K562 (cell line): ENCODE measurements around the gene VDAC1. TPM values are rescaled to one million over a fixed set of nuclear protein-coding genes. Genes with fewer than 3 reads are reported as not detected.
A peak's percentile ranks its signal among the peaks of the same experiment; 100 is the strongest.

Experiments used
- CBFA2T3 ChIP-seq: fragments of 450-650 bp; IDR thresholded peaks from 2 replicates; pipeline ENCODE4 v1.6.1; 2017
- EP300 ChIP-seq: IDR thresholded peaks from 2 replicates; pipeline ENCODE4 v1.6.1; 2012; ENCODE audit warnings: low read length, improper control_type of control experiment
- FUS ChIP-seq: fragments of 200-400 bp; formaldehyde crosslinking; optimal IDR thresholded peaks from 2 replicates; pipeline ENCODE3; 2017; ENCODE audit warnings: low read depth, low read length
- HBP1 ChIP-seq: fragments of 450-650 bp; formaldehyde crosslinking; IDR thresholded peaks from 2 replicates; pipeline ENCODE4 v1.4.0; 2022; ENCODE audit warnings: missing genetic modification characterization
- HDAC6 ChIP-seq: IDR thresholded peaks from 2 replicates; pipeline ENCODE4 v1.6.1; 2012; ENCODE audit warnings: low read depth, mild to moderate bottlenecking, control low read depth, inconsistent platforms, low read length, moderate library complexity
- HNRNPK ChIP-seq: fragments of 200-400 bp; formaldehyde crosslinking; IDR thresholded peaks from one replicate; pipeline ENCODE4 v1.6.1; 2018; ENCODE audit warnings: mild to moderate bottlenecking, low read depth, low read length; ENCODE audit not compliant: poor library complexity, severe bottlenecking
- NCOA1 ChIP-seq: fragments of 450-650 bp; IDR thresholded peaks from 2 replicates; pipeline ENCODE4 v1.6.1; 2016; ENCODE audit warnings: low read depth
- NFXL1 ChIP-seq: fragments of 450-650 bp; formaldehyde crosslinking; IDR thresholded peaks from 2 replicates; pipeline ENCODE4 v1.4.0; 2021; ENCODE audit warnings: mild to moderate bottlenecking
- NR2C2 ChIP-seq, 2 experiments: fragments of 200-800 bp in 1 of 2; sonication (Bioruptor generic) in 1 of 2; sonication (generic) in 1 of 2; formaldehyde crosslinking in 1 of 2; IDR thresholded peaks; 2 replicates each; pipeline versions ENCODE4 v1.6.1 to v1.8.0; 2016 to 2022; ENCODE audit warnings: mild to moderate bottlenecking in 1 of 2, missing compliant biosample characterization in 1 of 2, missing genetic modification characterization in 1 of 2, missing genetic modification reagents in 1 of 2
- PPARD ChIP-seq: fragments of 250-450 bp; sonication (Bioruptor Pico); IDR thresholded peaks from 2 replicates; pipeline ENCODE4 v1.8.0; 2022; ENCODE audit warnings: inconsistent platforms, mild to moderate bottlenecking, moderate library complexity
- RBM14 ChIP-seq: fragments of 200-400 bp; formaldehyde crosslinking; IDR thresholded peaks from 2 replicates; pipeline ENCODE4 v1.6.1; 2018; ENCODE audit warnings: low read depth, mild to moderate bottlenecking, low read length, moderate library complexity, borderline replicate concordance; ENCODE audit not compliant: insufficient read depth
- RBM15 ChIP-seq: fragments of 200-400 bp; formaldehyde crosslinking; IDR thresholded peaks from 2 replicates; pipeline ENCODE4 v1.6.1; 2018; ENCODE audit warnings: mild to moderate bottlenecking, low read length, moderate library complexity; ENCODE audit not compliant: insufficient read depth
- RBM39 ChIP-seq: fragments of 200-400 bp; formaldehyde crosslinking; optimal IDR thresholded peaks from 2 replicates; pipeline ENCODE3; 2018; ENCODE audit warnings: low read depth, low read length
- TEAD1 ChIP-seq, 2 experiments: fragments of 450-650 bp in 1 of 2; sonication (generic) in 1 of 2; formaldehyde crosslinking; IDR thresholded peaks; 2 replicates each; pipeline versions ENCODE4 v1.4.0 to v1.8.0; 2020 to 2022; ENCODE audit warnings: mild to moderate bottlenecking in 2 of 2, missing genetic modification reagents in 1 of 2
- ZNF212 ChIP-seq: fragments of 450-650 bp; formaldehyde crosslinking; IDR thresholded peaks from 2 replicates; pipeline ENCODE4 v1.4.0; 2020; ENCODE audit warnings: mild to moderate bottlenecking
- ZNF696 ChIP-seq: fragments of 250-450 bp; sonication (Bioruptor Pico); conservative IDR thresholded peaks from 2 replicates; pipeline ENCODE4 v1.4.0; 2020; ENCODE audit warnings: mild to moderate bottlenecking, moderate library complexity
- ZNF766 ChIP-seq: fragments of 200-800 bp; sonication (Bioruptor generic); conservative IDR thresholded peaks from 2 replicates; pipeline ENCODE4 v1.6.1; 2016; ENCODE audit warnings: missing genetic modification characterization, missing compliant biosample characterization
- ZNF778 ChIP-seq: fragments of 450-650 bp; formaldehyde crosslinking; IDR thresholded peaks from 2 replicates; pipeline ENCODE4 v1.4.0; 2020; ENCODE audit warnings: mild to moderate bottlenecking, moderate library complexity
- polyA plus RNA-seq, 8 experiments: library from polyadenylated mRNA; depleted of rRNA in 4 of 8; stranded (reverse) in 5 of 8; unstranded in 3 of 8; fragments of >200 nt; fragmentation: Nextera tagmentation in 2 of 8; fragmentation: Illumina TruSeq in 1 of 8; extraction: Ambion mirVana in 2 of 8; extraction: Trizol in 1 of 8; gene quantifications; 2 replicates each; pipeline versions ENCODE4 v1.2.1 to v1.2.3, GENCODE V29; 2011 to 2014; ENCODE audit warnings: inconsistent platforms in 1 of 8, missing spikeins in 1 of 8
- total RNA-seq, 7 experiments: library from RNA; depleted of rRNA in 6 of 7; stranded (reverse); fragments of >200 nt in 6 of 7; fragmentation: Illumina TruSeq in 2 of 7; extraction: Trizol in 2 of 7; gene quantifications; 2 replicates each; pipeline versions ENCODE4 v1.2.1 to v1.2.3, GENCODE V29; 2011 to 2021; ENCODE audit warnings: low replicate concordance in 1 of 7
- TF ChIP-seq, protein P1 (sequence below): IDR thresholded peaks from 3 replicates; pipeline ENCODE4 v1.6.1; 2011; ENCODE audit warnings: borderline replicate concordance, mild to moderate bottlenecking, moderate library complexity; ENCODE audit not compliant: insufficient read length; ENCODE audit errors: extremely low read depth

The VDAC1 gene
- total and polyA plus RNA-seq, 9 of the 15 experiments (the other 6 are each of a cell fraction or from before 2014, with no cell fraction given): 168 to 366 (median 293) TPM

GRCh38 chr5:133932441-133933168, 72.2 kb downstream of the VDAC1 start (continued):
- TF ChIP-seq RBM14: no peak
- TF ChIP-seq, protein P1, sequence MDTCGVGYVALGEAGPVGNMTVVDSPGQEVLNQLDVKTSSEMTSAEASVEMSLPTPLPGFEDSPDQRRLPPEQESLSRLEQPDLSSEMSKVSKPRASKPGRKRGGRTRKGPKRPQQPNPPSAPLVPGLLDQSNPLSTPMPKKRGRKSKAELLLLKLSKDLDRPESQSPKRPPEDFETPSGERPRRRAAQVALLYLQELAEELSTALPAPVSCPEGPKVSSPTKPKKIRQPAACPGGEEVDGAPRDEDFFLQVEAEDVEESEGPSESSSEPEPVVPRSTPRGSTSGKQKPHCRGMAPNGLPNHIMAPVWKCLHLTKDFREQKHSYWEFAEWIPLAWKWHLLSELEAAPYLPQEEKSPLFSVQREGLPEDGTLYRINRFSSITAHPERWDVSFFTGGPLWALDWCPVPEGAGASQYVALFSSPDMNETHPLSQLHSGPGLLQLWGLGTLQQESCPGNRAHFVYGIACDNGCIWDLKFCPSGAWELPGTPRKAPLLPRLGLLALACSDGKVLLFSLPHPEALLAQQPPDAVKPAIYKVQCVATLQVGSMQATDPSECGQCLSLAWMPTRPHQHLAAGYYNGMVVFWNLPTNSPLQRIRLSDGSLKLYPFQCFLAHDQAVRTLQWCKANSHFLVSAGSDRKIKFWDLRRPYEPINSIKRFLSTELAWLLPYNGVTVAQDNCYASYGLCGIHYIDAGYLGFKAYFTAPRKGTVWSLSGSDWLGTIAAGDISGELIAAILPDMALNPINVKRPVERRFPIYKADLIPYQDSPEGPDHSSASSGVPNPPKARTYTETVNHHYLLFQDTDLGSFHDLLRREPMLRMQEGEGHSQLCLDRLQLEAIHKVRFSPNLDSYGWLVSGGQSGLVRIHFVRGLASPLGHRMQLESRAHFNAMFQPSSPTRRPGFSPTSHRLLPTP: no peak
- TF ChIP-seq ZNF212 (CRISPR knock-in tag): no peak
- TF ChIP-seq ZNF696 (CRISPR knock-in tag): no peak
- no peak for TF ChIP-seq HDAC6
- no peak for TF ChIP-seq NR2C2 (CRISPR knock-in tag; IDR thresholded peaks at IDR 0.05)
- no peak for TF ChIP-seq NR2C2 (tag; IDR thresholded peaks at IDR 0.05)
- no peak for TF ChIP-seq NFXL1 (CRISPR knock-in tag)
- TF ChIP-seq EP300: peak; percentile 96
- no peak for TF ChIP-seq PPARD (CRISPR knock-in tag)
- TF ChIP-seq HBP1: 0 out of 2 replicates have a peak, but pooled peaks have one; percentile 20
- TF ChIP-seq ZNF778 (CRISPR knock-in tag): no peak
- peak; percentile 97 for TF ChIP-seq CBFA2T3
- TF ChIP-seq TEAD1 (CRISPR knock-in tag; IDR thresholded peaks at IDR 0.05): peak; percentile 39 to 53; a peak in 2 of 4 replicates
- TF ChIP-seq FUS: no peak
- TF ChIP-seq ZNF766 (CRISPR knock-in tag): peak; percentile 79; the same call in 1 of the 2 replicates
- TF ChIP-seq NCOA1: peak; percentile 60; the same call in 1 of the 2 replicates
- no peak for TF ChIP-seq RBM15
- TF ChIP-seq RBM39: no peak
- no peak for TF ChIP-seq HNRNPK
